ENCODE data around the gene TYK2. TPM values are rescaled to one million over a fixed set of nuclear protein-coding genes. Genes with fewer than 3 reads are reported as not detected.

The TYK2 gene
- total RNA-seq, 4 donors from 2014 or later: 112 to 166 (median 125) TPM

DNA sequence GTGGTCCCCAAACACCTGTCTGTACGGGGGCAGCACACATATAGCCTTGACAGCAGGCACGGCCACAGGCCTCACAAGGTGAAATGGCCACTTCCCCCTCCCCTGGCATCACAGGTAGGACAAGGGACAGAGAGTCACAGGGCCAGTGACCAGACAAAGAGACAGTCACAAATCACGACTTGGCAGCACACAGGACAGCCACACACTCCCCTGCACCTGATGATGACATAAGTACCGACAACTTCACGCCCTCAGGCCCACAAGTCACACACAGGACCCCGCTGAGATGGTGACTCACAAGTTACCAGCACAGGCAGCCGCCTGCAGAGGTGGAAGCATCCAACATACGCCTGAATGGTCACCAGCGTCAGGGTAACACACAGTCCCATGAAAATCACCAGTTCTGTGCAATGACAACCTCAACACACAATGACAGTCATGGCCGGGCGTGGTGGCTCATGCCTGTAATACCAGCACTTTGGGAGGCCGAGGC, 16.5 kb downstream of the TYK2 start:
- no peak for TF ChIP-seq EP300 (IDR thresholded peaks at IDR 0.05)
- no peak for TF ChIP-seq CTCF (IDR thresholded peaks at IDR 0.05)
- TF ChIP-seq POLR2A (IDR thresholded peaks at IDR 0.05): no peak
- Histone ChIP-seq H3K27me3 (no peaks in the 10 kb centered on the region), H3K9me3 (peaks cover 0 to 5% (median 0%) of the 10 kb centered on the region in 4 donors), H3K4me3 (no peak overlapping the region), H3K36me3 (peaks cover 0 to 100% (median 28%) of the 10 kb centered on the region in 3 donors), H3K27ac (no peak overlapping the region), H3K4me1 (no peaks in the 10 kb centered on the region)
- 89 to 91% methylated on average over 8 to 11 of the region's 12 CpGs for WGBS, 2 donors
- no peak for DNase-seq (ENCODE audit: low spot score in 2 of 2)

DNA sequence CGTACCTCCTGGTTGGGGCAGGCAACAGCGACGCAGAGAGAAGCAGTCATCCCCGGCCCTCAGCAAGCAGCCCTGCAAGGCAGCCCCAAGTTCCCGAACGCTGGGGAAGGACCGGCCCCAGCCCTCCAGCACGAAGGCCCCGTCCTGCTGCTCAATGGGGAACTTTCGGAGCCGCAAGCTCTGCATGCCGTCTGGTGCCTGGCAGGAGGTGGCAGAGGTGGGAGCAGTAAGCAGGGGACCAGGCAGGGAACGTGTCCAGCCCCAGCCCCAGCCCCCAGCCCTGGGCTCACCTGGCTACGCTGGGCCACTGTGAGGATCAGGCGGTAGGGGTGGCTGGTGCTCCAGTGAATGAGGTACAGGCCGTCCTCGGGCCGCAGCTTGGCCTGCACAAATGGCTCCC, 18.1 kb downstream of the TYK2 start:
- Histone ChIP-seq H3K4me1 (no peaks in the 10 kb centered on the region), H3K4me3 (no peak overlapping the region), H3K36me3 (peaks cover under 1 to 100% (median 28%) of the 10 kb centered on the region in 3 donors), H3K27ac (no peak overlapping the region), H3K9me3 (no peaks in the 10 kb centered on the region), H3K27me3 (no peaks in the 10 kb centered on the region)
- TF ChIP-seq EP300 (IDR thresholded peaks at IDR 0.05) (no peak), CTCF (IDR thresholded peaks at IDR 0.05) (no peak), POLR2A (IDR thresholded peaks at IDR 0.05) (no peak)
- DNase-seq (ENCODE audit: low spot score in 2 of 2): no peak
- WGBS, 2 donors: 92 to 98% methylated on average over 7 to 18 of the region's 18 CpGs

DNA sequence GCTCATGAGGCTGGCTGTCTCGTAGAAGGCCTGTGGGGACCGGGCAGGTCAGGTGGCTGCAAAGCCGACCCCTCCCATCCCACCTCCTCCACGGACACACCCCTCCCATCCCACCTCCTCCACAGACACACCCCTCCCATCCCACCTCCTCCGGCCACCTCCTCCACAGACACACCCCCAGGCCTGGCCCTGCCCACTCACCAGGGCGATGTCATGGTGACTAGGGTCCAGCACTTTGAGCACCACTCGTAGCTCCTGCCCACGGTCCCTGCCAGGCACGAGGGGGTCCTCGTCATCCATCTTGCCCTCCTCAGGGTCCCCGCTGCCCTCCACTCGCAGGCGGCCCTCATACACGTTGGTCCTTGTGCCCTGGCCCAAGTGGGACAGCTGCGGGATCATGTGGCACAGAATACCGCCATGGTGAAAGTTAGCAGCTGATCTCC, 18.8 kb downstream of the TYK2 start:
- TF ChIP-seq CTCF (IDR thresholded peaks at IDR 0.05) (no peak), POLR2A (IDR thresholded peaks at IDR 0.05) (no peak), EP300 (IDR thresholded peaks at IDR 0.05) (no peak)

GRCh38 chr19:10356431-10356830, 23.9 kb downstream of the TYK2 start:
- no peak overlapping the region for H3K27ac ChIP-seq
- H3K4me1 ChIP-seq: peaks cover 0 to 20% (median 0%) of the 10 kb centered on the region in 4 donors
- 90 to 93% methylated on average over 4 to 11 of the region's 12 CpGs for WGBS, 2 donors
- DNase-seq (ENCODE audit: low spot score in 2 of 2): no peak
- H3K9me3 ChIP-seq: no peaks in the 10 kb centered on the region
- H3K27me3 ChIP-seq: no peaks in the 10 kb centered on the region
- no peak overlapping the region for H3K4me3 ChIP-seq
- TF ChIP-seq POLR2A (IDR thresholded peaks at IDR 0.05) (no peak), CTCF (IDR thresholded peaks at IDR 0.05) (no peak)
- peaks cover 3 to 97% (median 12%) of the 10 kb centered on the region in 3 donors for H3K36me3 ChIP-seq

More for the DNA sequence above, 18.8 kb downstream of the TYK2 start:
- no peak overlapping the region for H3K27ac ChIP-seq
- no peaks in the 10 kb centered on the region for H3K9me3 ChIP-seq
- DNase-seq (ENCODE audit: low spot score in 2 of 2): no peak
- 81 to 87% methylated on average over 16 of the region's 16 CpGs for whole genome bisulfite sequencing, 2 donors
- peaks cover 3 to 100% (median 28%) of the 10 kb centered on the region in 3 donors for H3K36me3 ChIP-seq
- H3K4me1 ChIP-seq: no peaks in the 10 kb centered on the region
- H3K27me3 ChIP-seq: no peaks in the 10 kb centered on the region
- H3K4me3 ChIP-seq: no peak overlapping the region

GRCh38 chr19:10353793-10354391, 26.5 kb downstream of the TYK2 start:
- Histone ChIP-seq H3K36me3 (peaks cover 3 to 97% (median 15%) of the 10 kb centered on the region in 3 donors), H3K9me3 (no peaks in the 10 kb centered on the region), H3K27me3 (no peaks in the 10 kb centered on the region), H3K4me3 (peak overlapping the region in 2 of 4 donors; percentile 10 to 45), H3K27ac (peak overlapping the region; percentile 53 to 84 (median 66)), H3K4me1 (peaks cover 0 to 20% (median 0%) of the 10 kb centered on the region in 4 donors)
- peak; percentile 76 to 90 for DNase-seq (ENCODE audit: low spot score in 2 of 2)
- TF ChIP-seq EP300 (IDR thresholded peaks at IDR 0.05): no peak
- TF ChIP-seq POLR2A (IDR thresholded peaks at IDR 0.05): no peak
- no peak for TF ChIP-seq CTCF (IDR thresholded peaks at IDR 0.05)
- WGBS, 2 donors: 76 to 78% methylated on average over 23 to 27 of the region's 32 CpGs

All from tibial nerve (tissue), 4 donors.